Left ventricle myocardium superior (tissue), 1 donor: ENCODE data around the gene CRYAA. TPM values are rescaled to one million over a fixed set of nuclear protein-coding genes. Genes with fewer than 3 reads are reported as not detected.
A peak's percentile ranks its signal among the peaks of the same experiment; 100 is the strongest.
"Not testable (repeated sequence)": the region's sequence is repeated elsewhere in the genome, so short reads cannot be mapped to it uniquely, and the experiment has no call there.

ENCODE experiments used
- ATAC-seq: fragments of 200-7000 bp; cut with Tn5 transposase; one replicate; pipeline ENCODE4 v1.9.1; 2020; ENCODE audit warnings: mild to moderate bottlenecking, moderate library complexity
- DNase-seq: peaks from one replicate; pipeline ENCODE4 v3.0.0-alpha.2; 2020
- intact Hi-C: fragments of 100-400 bp; cut with micrococcal nuclease; formaldehyde crosslinking; loops from one replicate; pipeline ENCODE4 v1.11.0; 2022
- total RNA-seq: library from RNA; stranded (reverse); fragmentation: NEBNext Ultra II Directional; extraction: Animal tissue kit (Norgen Biotek cat#: 25700); gene quantifications from one replicate; pipeline ENCODE4 v1.2.1, GENCODE V29; 2021
- donor health status: DM: no; HTN: yes; CAD: no; lungs with severe emphysema.

CRYAA gene
- total RNA-seq, 1 donor from 2014 or later = not detected

- intact Hi-C loops, ATAC-seq, DNase-seq: not testable (repeated sequence)
These were observed 5.1 kb downstream of the CRYAA start for GRCh38 chr21:43173930-43174329.

GRCh38 chr21:43174998-43175397 lies 6.2 kb downstream of the CRYAA start:
- intact Hi-C loops, ATAC-seq, DNase-seq: not testable (repeated sequence)

GRCh38 chr21:43176621-43177020 lies 7.8 kb downstream of the CRYAA start:
- DNase-seq, intact Hi-C loops: not testable (repeated sequence)
- ATAC-seq = peak; percentile 78

- intact Hi-C loops, DNase-seq: not testable (repeated sequence)
- peak; percentile 86 for ATAC-seq
These were observed 8.5 kb downstream of the CRYAA start for GRCh38 chr21:43177043-43177906.

GRCh38 chr21:43178175-43178826 lies 9.5 kb downstream of the CRYAA start:
- intact Hi-C loops, DNase-seq: not testable (repeated sequence)
- peak; percentile 24 for ATAC-seq

- DNase-seq, intact Hi-C loops, ATAC-seq: not testable (repeated sequence)
These were observed 12.2 kb downstream of the CRYAA start for GRCh38 chr21:43181033-43181432.

GRCh38 chr21:43187268-43187667 lies 18.5 kb downstream of the CRYAA start:
- DNase-seq, intact Hi-C loops, ATAC-seq: not testable (repeated sequence)

- ATAC-seq (no peak), DNase-seq (no peak)
- intact Hi-C loops = no loop called here
These were observed 18.9 kb downstream of the CRYAA start for GRCh38 chr21:43187715-43188114.

- no peak for ATAC-seq
- intact Hi-C loops = no loop called here
- no peak for DNase-seq
These were observed 19.4 kb downstream of the CRYAA start for GRCh38 chr21:43188181-43188580.

GRCh38 chr21:43188592-43189210 lies 19.9 kb downstream of the CRYAA start:
- DNase-seq = peak; percentile 61
- intact Hi-C loops = no loop called here
- peak; percentile 82 for ATAC-seq

- intact Hi-C loops = no loop called here
- DNase-seq (no peak), ATAC-seq (no peak)
These were observed 21.1 kb downstream of the CRYAA start for GRCh38 chr21:43189936-43190335.

- intact Hi-C loops = no loop called here
- no peak for ATAC-seq
- DNase-seq = no peak
These were observed 21.7 kb downstream of the CRYAA start for GRCh38 chr21:43190544-43190943.

GRCh38 chr21:43190951-43191350 lies 22.1 kb downstream of the CRYAA start:
- DNase-seq (no peak), ATAC-seq (no peak)
- intact Hi-C loops = no loop called here

- DNase-seq = no peak
- intact Hi-C loops = no loop called here
These were observed 22.7 kb downstream of the CRYAA start for GRCh38 chr21:43191521-43191920.

GRCh38 chr21:43191971-43192370 lies 23.2 kb downstream of the CRYAA start:
- ATAC-seq = no peak
- intact Hi-C loops = no loop called here
- no peak for DNase-seq

More at GRCh38 chr21:43191521-43191920, 22.7 kb downstream of the CRYAA start:
- no peak for ATAC-seq

GRCh38 chr21:43192501-43193081 lies 23.8 kb downstream of the CRYAA start:
- DNase-seq (no peak), ATAC-seq (no peak)
- intact Hi-C loops = no loop called here

GRCh38 chr21:43193088-43193650 lies 24.4 kb downstream of the CRYAA start:
- intact Hi-C loops = no loop called here

GRCh38 chr21:43193651-43194302 lies 25.0 kb downstream of the CRYAA start:
- intact Hi-C loops = no loop called here
- DNase-seq (peak; percentile 71), ATAC-seq (peak; percentile 81)

More at GRCh38 chr21:43193088-43193650, 24.4 kb downstream of the CRYAA start:
- no peak for ATAC-seq
- no peak for DNase-seq
